Epidermal melanocyte (primary cell): ENCODE data around the gene DHX16.

Experiments used
- DNase-seq: peaks from one replicate; pipeline ENCODE4 v3.0.0; 2011; ENCODE audit warnings: low spot score; ENCODE audit not compliant: insufficient read length

The DHX16 gene

GRCh38 chr6:30610065-30610464 is 62.7 kb downstream of the DHX16 start:
- DNase-seq = no peak

- DNase-seq = no peak
Observed at GRCh38 chr6:30603961-30604360, 68.8 kb downstream of the DHX16 start.
